Loucy (cell line): ENCODE measurements around the gene ALDH1A2.
"Not testable (repeated sequence)": the region's sequence is repeated elsewhere in the genome, so short reads cannot be mapped to it uniquely, and the experiment has no call there.

Experiments used
- H2AFZ ChIP-seq: fragments of 200-600 bp; sonication (generic); 2 replicates; pipeline ENCODE4 v1.6.0; 2016; ENCODE audit warnings: antibody characterized with exemption, mild to moderate bottlenecking, low read length, moderate library complexity
- H3F3A ChIP-seq: fragments of 200-600 bp; 2 replicates; pipeline ENCODE4 v1.6.0; 2016; ENCODE audit warnings: antibody characterized with exemption, low read depth, mild to moderate bottlenecking
- H3K27me3 ChIP-seq: fragments of 200-600 bp; sonication (generic); 2 replicates; pipeline ENCODE4 v1.6.1; 2014; ENCODE audit warnings: low read length, mild to moderate bottlenecking; ENCODE audit not compliant: insufficient read depth, poor library complexity, severe bottlenecking
- H3K36me3 ChIP-seq: fragments of 200-600 bp; sonication (generic); 2 replicates; pipeline ENCODE4 v1.6.1; 2016; ENCODE audit warnings: low read length; ENCODE audit not compliant: insufficient read depth
- H3K4me1 ChIP-seq: fragments of 200-600 bp; sonication (generic); 2 replicates; pipeline ENCODE4 v1.5.1; 2014; ENCODE audit warnings: low read length, mild to moderate bottlenecking; ENCODE audit not compliant: insufficient read depth, poor library complexity, severe bottlenecking
- H3K4me2 ChIP-seq: fragments of 200-600 bp; sonication (generic); 2 replicates; pipeline ENCODE4 v1.6.0; 2014; ENCODE audit warnings: antibody characterized with exemption, low read length, low read depth, mild to moderate bottlenecking; ENCODE audit not compliant: poor library complexity, severe bottlenecking
- H3K4me3 ChIP-seq: fragments of 200-600 bp; sonication (generic); 2 replicates; pipeline ENCODE4 v1.5.1; 2014; ENCODE audit warnings: low read length, mild to moderate bottlenecking, mixed read lengths; ENCODE audit not compliant: poor library complexity, severe bottlenecking
- H3K79me2 ChIP-seq: fragments of 200-600 bp; sonication (generic); 2 replicates; pipeline ENCODE4 v1.6.1; 2014; ENCODE audit warnings: low read length; ENCODE audit not compliant: insufficient read depth
- H3K9ac ChIP-seq: fragments of 200-600 bp; sonication (generic); 2 replicates; pipeline ENCODE4 v1.6.0; 2014; ENCODE audit warnings: mild to moderate bottlenecking, low read depth, low read length, moderate library complexity; ENCODE audit not compliant: poor library complexity, severe bottlenecking
- H3K9me2 ChIP-seq: fragments of 200-600 bp; sonication (generic); replicated peaks from 2 replicates; pipeline ENCODE4 v1.6.1; 2016; ENCODE audit warnings: low read depth, low read length, mixed read lengths
- H3K9me3 ChIP-seq: fragments of 200-600 bp; sonication (generic); 2 replicates; pipeline ENCODE4 v1.6.1; 2014; ENCODE audit warnings: mild to moderate bottlenecking, antibody characterized with exemption, low read length, low read depth; ENCODE audit not compliant: insufficient read depth
- H4K20me1 ChIP-seq: fragments of 200-600 bp; sonication (generic); 2 replicates; pipeline ENCODE4 v1.6.0; 2014; ENCODE audit warnings: antibody characterized with exemption, low read length, mild to moderate bottlenecking; ENCODE audit not compliant: insufficient read depth, poor library complexity, severe bottlenecking
- CTCF ChIP-seq: fragments of 200-600 bp; sonication (generic); conservative IDR thresholded peaks from 2 replicates; pipeline ENCODE4 v1.5.1; 2014; ENCODE audit warnings: mild to moderate bottlenecking, antibody characterized with exemption, low read length
- EZH2phosphoT487 ChIP-seq: fragments of 200-600 bp; IDR thresholded peaks from 2 replicates; pipeline ENCODE4 v1.6.1; 2018; ENCODE audit warnings: antibody characterized with exemption, mild to moderate bottlenecking, moderate library complexity, borderline replicate concordance

Gene ALDH1A2

GRCh38 chr15:58002338-58003126 is 63.0 kb downstream of the ALDH1A2 start:
- Histone ChIP-seq H3K79me2 (no peaks in the 10 kb centered on the region), H3K9ac (no peak overlapping the region), H4K20me1 (no peaks in the 10 kb centered on the region), H3K27me3 (no peaks in the 10 kb centered on the region), H3K4me1 (no peaks in the 10 kb centered on the region), H3K4me2 (no peak overlapping the region), H3K9me3 (no peaks in the 10 kb centered on the region), H3K9me2 (no peaks in the 10 kb centered on the region), H3K36me3 (no peaks in the 10 kb centered on the region), H3K4me3 (no peak overlapping the region), H2AFZ (no peak overlapping the region), H3F3A (no peaks in the 10 kb centered on the region)
- no peak for TF ChIP-seq EZH2phosphoT487
- TF ChIP-seq CTCF: no peak

- H3K9me3 ChIP-seq, H3K4me1 ChIP-seq, H3K9ac ChIP-seq: not testable (repeated sequence)
These were observed 65.8 kb downstream of the ALDH1A2 start for GRCh38 chr15:57999699-58000098.

GRCh38 chr15:57996561-57996960 is 69.0 kb downstream of the ALDH1A2 start:
- Histone ChIP-seq H3K36me3 (no peaks in the 10 kb centered on the region), H3K4me3 (no peak overlapping the region), H3K4me1 (no peaks in the 10 kb centered on the region), H3K27me3 (peaks cover 4% of the 10 kb centered on the region), H3K9ac (no peak overlapping the region), H3F3A (no peaks in the 10 kb centered on the region), H3K79me2 (no peaks in the 10 kb centered on the region), H3K4me2 (no peak overlapping the region), H3K9me2 (no peaks in the 10 kb centered on the region), H3K9me3 (no peaks in the 10 kb centered on the region), H4K20me1 (no peaks in the 10 kb centered on the region), H2AFZ (no peak overlapping the region)
- no peak for TF ChIP-seq CTCF
- no peak for TF ChIP-seq EZH2phosphoT487

More at GRCh38 chr15:57999699-58000098, 65.8 kb downstream of the ALDH1A2 start:
- H3K4me2 ChIP-seq, H2AFZ ChIP-seq, H3F3A ChIP-seq, H3K36me3 ChIP-seq, H3K79me2 ChIP-seq, H3K4me3 ChIP-seq, H4K20me1 ChIP-seq, H3K9me2 ChIP-seq, H3K27me3 ChIP-seq: not testable (repeated sequence)
